Activated CD4-positive, alpha-beta T cell treated with anti-CD3 and anti-CD28 coated beads, Interleukin-2, amount 50 U/mL, for 4 hours (primary cell): Measurements from ENCODE around the gene MTM1.

Experiments
- DNase-seq, 2 experiments: peaks; one replicate each; pipeline ENCODE4 v3.0.0-alpha.2; 2020

The MTM1 gene

GRCh38 chrX:150680974-150681373 is 112.6 kb downstream of the MTM1 start:
- no peak for DNase-seq

- DNase-seq, result no peak
Measured at GRCh38 chrX:150683112-150683511, 114.7 kb downstream of the MTM1 start.

GRCh38 chrX:150683536-150684146 is 115.2 kb downstream of the MTM1 start:
- DNase-seq, result no peak

- DNase-seq, result no peak
Measured at GRCh38 chrX:150688911-150689451, 120.6 kb downstream of the MTM1 start.

GRCh38 chrX:150690126-150690525 is 121.7 kb downstream of the MTM1 start:
- no peak for DNase-seq

GRCh38 chrX:150692296-150692695 is 123.9 kb downstream of the MTM1 start:
- DNase-seq, result peak; percentile 18 to 28

- DNase-seq, result peak; percentile 35 to 50
Measured at GRCh38 chrX:150692831-150693724, 124.7 kb downstream of the MTM1 start, which contains the start of gene MTMR1. TSS of gene MTMR1 (plus strand) at chrX:150693396. CDS start at chrX:150693531, 135 bp downstream.

- DNase-seq, result peak; percentile 29 to 39
Measured at GRCh38 chrX:150693725-150694574, 125.5 kb downstream of the MTM1 start.

GRCh38 chrX:150694738-150695410 is 126.5 kb downstream of the MTM1 start:
- no peak for DNase-seq

GRCh38 chrX:150696331-150696730 is 127.9 kb downstream of the MTM1 start:
- no peak for DNase-seq

GRCh38 chrX:150696866-150697265 is 128.4 kb downstream of the MTM1 start:
- DNase-seq, result no peak

- DNase-seq, result no peak
Measured at GRCh38 chrX:150697641-150698040, 129.2 kb downstream of the MTM1 start.

GRCh38 chrX:150698981-150699380 is 130.6 kb downstream of the MTM1 start:
- no peak for DNase-seq

GRCh38 chrX:150700107-150700506 is 131.7 kb downstream of the MTM1 start:
- DNase-seq, result no peak

- no peak for DNase-seq
Measured at GRCh38 chrX:150701377-150701776, 133.0 kb downstream of the MTM1 start.

- no peak for DNase-seq
Measured at GRCh38 chrX:150702966-150703694, 134.7 kb downstream of the MTM1 start.

GRCh38 chrX:150703695-150703974 is 135.2 kb downstream of the MTM1 start:
- DNase-seq, result no peak

- DNase-seq, result no peak
Measured at GRCh38 chrX:150704030-150704613, 135.7 kb downstream of the MTM1 start.

GRCh38 chrX:150712619-150713018 is 144.2 kb downstream of the MTM1 start:
- no peak for DNase-seq

GRCh38 chrX:150715184-150715583 is 146.8 kb downstream of the MTM1 start:
- DNase-seq, result no peak

GRCh38 chrX:150719621-150720020 is 151.2 kb downstream of the MTM1 start:
- no peak for DNase-seq
